ENCODE data around the gene ZNF575.
A peak's percentile ranks its signal among the peaks of the same experiment; 100 is the strongest.

The ZNF575 gene

DNA sequence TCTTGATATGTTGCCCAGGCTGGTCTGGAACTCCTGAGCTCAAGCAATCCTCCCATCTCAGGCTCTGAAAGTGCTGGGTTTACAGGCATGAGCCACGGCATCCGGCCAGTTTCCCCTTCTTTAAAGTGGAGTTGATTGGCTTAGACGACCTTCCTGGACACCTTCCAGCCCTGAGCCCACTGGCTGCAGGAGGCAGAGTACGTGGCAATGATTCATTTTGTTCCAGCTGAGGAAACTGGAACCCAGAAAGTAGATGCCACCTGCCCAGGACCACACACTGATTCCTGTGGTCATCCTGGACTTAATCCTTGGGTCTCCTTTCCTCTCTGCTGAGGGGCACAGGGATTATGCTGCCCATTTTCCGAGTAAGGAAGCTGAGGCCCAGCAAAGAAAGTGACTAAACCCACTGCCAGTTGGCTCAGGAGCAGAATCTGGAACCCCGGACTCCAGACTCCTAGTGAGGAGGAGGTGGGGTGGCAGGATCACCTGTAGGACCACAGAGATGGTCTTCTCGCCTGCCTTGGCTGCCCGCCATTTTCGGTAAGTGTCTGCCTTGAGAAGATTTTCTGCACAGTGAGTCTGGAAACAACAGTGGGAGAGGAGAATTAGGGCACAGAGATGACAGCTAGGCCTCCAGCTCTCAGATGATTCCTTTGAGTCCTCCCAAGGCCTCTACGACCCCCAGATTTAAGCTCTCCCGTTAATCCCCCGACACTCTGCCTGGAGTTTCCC is 41.6 kb downstream of the ZNF575 start:
- no peak for DNase-seq (ENCODE audit: low spot score)

DNA sequence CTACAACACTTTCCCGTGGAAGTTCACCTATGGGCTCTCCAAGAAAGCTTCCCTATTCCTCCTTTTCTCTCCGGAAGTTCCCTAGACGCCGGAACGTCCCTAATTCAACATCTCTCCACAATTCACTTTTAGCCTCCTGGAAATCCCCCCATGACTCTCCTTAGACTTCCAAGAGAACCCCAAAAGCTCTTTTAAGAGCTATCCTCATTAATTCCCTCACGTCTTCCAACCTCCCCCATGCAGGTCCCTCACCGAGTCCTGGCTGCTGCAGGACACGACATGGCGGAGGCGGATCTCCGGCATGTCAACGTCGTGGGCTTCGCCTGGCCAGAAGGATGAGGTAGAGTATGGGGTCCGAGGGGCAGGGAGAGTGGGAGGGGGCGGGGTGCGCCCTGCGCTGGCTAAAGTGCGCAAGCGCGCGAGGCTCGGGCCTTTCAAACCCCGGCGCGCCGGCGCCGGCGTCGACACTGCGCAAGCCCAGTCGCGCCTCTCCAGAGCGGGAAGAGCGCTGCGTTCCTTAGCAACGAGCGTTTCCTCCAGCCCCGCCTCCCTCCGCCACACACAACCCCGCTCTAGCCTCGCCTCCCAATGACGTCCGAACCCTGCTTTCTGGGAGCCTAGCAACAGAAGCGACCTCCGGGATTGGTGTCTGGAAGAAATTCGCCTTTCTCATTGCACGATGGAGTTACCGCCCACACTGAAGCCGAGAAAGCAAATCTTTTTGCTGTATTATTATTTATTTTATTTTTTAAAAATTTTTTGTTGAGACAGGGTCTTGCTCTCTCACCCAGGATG is 42.4 kb downstream of the ZNF575 start, which contains the start of the genes PINLYP and XRCC1:
Gene PINLYP, plus strand, starts transcription at position 646 of the 795 bp plus-strand sequence. CDS start 1,391 bp downstream, outside the sequence.
Gene XRCC1, minus strand, starts transcription at position 372 of the 795 bp plus-strand sequence. Its CDS starts 69 bp downstream, at position 303.
- DNase-seq (ENCODE audit: low spot score): peak; percentile 97

DNA sequence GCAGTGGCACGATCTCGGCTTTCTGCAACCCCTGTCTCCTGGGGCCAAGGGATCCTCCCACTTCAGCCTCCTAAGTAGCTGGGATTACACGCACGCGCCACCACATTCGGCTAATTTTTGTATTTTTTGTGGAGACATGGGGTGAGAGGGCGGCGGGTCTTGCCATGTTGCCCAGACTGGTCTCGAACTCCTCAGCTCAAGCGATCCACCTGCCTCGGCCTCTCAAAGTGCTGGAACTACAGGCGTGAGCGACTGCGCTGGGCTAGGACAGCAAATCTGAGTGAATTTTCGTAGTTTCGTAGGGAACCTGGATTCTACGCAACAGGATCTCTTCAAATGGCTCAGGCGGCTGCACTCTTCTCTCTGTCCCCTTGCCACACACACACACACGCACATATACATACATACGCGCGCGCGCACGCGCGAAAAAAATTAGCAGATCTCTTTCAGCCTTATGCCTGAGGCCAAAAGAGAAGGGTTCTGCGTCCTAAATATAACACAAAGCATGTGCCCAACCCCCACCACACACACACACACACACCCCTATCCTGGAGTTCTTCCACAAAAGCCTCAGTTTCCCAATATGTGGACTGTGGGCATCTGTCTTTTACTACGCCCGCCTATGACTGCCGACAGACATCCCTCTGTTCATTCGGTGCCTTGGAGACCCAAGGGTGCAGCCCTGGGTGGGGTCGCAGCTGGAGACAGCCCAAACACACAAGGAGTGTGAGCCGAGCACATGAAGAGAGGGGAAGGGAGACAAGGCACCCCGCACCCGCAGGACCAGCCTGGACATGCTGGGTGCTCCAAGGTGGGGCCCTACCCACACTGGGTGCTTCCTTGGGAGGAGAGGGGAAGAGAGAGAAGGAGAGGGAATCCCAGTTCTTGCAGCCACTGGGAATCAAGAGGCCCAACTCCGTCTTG is 43.2 kb downstream of the ZNF575 start:
- no peak for DNase-seq (ENCODE audit: low spot score)

DNA sequence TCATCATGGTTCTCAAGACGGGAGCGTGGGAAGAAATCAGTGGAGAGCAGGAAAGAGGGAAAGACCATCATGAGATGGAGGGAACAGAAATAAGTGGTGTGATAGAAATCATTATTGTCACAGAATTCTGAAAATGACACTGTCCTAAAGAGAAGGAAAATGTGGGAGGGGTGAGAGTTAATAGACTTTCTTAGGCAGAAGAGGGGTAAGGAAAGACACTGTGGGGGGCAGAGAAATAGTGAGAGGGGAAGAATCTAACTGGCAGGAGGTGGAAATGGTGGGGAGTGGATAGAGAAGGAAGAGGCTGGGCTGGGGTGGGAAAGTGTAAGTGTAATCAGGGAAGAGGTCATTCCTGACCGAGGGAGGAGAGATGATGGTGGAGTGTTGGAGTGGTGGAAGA is 45.8 kb downstream of the ZNF575 start:
- DNase-seq (ENCODE audit: low spot score): no peak

DNA sequence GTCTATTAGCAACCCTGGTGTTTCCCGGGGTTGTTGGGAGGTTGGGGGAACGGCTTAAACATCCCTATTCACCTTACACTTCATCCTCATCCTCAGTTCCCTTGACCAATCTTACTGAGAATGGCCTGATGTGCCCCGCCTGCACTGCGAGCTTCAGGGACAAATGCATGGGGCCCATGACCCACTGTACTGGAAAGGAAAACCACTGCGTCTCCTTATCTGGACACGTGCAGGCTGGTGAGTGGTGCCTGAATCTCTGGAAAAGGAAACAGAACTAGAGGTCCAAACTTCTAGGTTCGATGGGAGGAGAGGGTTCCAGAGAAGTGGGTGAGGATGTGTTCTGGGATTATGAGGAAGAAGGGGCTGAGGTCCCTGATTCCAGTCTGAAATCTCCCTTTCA is 48.5 kb downstream of the ZNF575 start:
- DNase-seq (ENCODE audit: low spot score): no peak

DNA sequence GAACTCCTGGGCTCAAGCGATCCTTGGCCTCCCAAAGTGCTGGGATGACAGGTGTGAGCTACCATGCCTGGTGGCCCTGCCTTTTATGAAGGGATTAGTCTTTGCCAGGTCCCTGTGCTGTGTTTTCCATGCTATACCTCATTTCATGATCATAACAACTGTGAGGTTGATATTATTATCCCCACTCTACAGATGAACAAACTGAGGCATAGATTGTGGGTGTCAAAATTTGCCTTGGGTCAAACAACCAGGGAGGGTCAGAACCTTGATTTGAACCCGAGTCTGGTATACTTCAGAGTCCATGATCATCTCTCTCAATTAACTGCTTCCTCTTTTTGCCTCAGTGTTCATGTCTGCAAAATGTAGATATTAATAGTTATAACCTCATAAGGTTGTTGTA is 49.5 kb downstream of the ZNF575 start:
- no peak for DNase-seq (ENCODE audit: low spot score)

DNA sequence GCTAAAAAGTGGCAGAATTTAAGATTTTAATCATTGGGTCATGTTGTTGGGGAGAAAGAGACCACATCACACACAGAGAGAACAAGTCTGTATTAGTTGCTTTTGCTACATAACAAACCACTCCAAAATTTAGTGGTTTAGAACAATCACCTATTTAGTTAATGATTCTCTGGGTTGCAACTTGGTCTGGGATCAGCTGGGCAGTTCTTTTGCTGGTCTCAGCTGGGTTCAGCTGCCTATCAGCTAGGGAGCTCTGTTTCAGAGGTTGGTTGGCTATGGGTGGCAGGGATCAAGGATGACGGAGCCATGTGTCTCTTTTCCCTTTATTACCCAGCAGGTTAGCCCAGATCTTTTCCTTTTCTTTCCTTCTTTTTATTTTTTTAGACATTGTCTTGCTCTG is 51.5 kb downstream of the ZNF575 start:
- DNase-seq (ENCODE audit: low spot score): no peak

Measured in CD4-positive, alpha-beta T cell treated with Interleukin-15 for 4 hours (primary cell).